ENCODE data around the gene TPGS1. TPM values are rescaled to one million over a fixed set of nuclear protein-coding genes. Genes with fewer than 3 reads are reported as not detected.
A peak's percentile ranks its signal among the peaks of the same experiment; 100 is the strongest.

TPGS1 gene
- total and polyA plus RNA-seq, 8 donors: 1.2 to 65.5 (median 25.0) TPM

- peak in 2 of 3 donors; percentile 28 to 30 for TF ChIP-seq POLR2AphosphoS5 (IDR thresholded peaks at IDR 0.05)
- TF ChIP-seq CTCF (IDR thresholded peaks at IDR 0.05): no peak
- no peak for TF ChIP-seq EP300 (IDR thresholded peaks at IDR 0.05)
- Histone ChIP-seq H3K4me3 (peak overlapping the region; percentile 97 to 100 (median 99)), H3K36me3 (peaks cover 6 to 15% (median 10%) of the 10 kb centered on the region in 4 donors), H3K9me3 (no peaks in the 10 kb centered on the region), H3K27ac (peak overlapping the region; percentile 92 to 99 (median 96)), H3K27me3 (peaks cover 0 to 17% (median 4%) of the 10 kb centered on the region in 3 donors), H3K4me1 (peaks cover 27 to 50% (median 41%) of the 10 kb centered on the region in 4 donors)
- peak; percentile 88 to 96 for DNase-seq
- intact Hi-C loops (cut with DNase I; ENCODE audit: low total_unique reads): no loop called here
- 0 to 2% (median 0%) methylated on average over 5 to 103 of the region's 103 CpGs for WGBS, 5 donors
Observed at GRCh38 chr19:531009-531752, 23.9 kb downstream of the TPGS1 start.

GRCh38 chr19:531753-532560 is 24.7 kb downstream of the TPGS1 start, which contains the start of gene CDC34:
Gene CDC34, plus strand, starts transcription at chr19:531760. Its CDS starts 172 bp downstream, at chr19:531932.
- DNase-seq: peak in 1 of 2 donors; percentile 61
- Histone ChIP-seq H3K27ac (peak within 1 kb of the TSS; percentile 92 to 99 (median 96)), H3K9me3 (no peaks in the 10 kb centered on the region), H3K27me3 (peaks cover 0 to 10% (median 4%) of the 10 kb centered on the region in 3 donors), H3K4me3 (peak within 1 kb of the TSS; percentile 97 to 100 (median 99)), H3K36me3 (peaks cover 13 to 22% (median 18%) of the 10 kb centered on the region in 4 donors), H3K4me1 (peaks cover 27 to 52% (median 41%) of the 10 kb centered on the region in 4 donors)
- intact Hi-C loops (cut with DNase I; ENCODE audit: low total_unique reads): no loop called here
- TF ChIP-seq EP300 (IDR thresholded peaks at IDR 0.05) (no peak), POLR2AphosphoS5 (IDR thresholded peaks at IDR 0.05) (peak in 1 of 3 donors; percentile 39)
- 0 to 2% (median 0%) methylated on average over 22 to 84 of the region's 84 CpGs for WGBS, 5 donors

- Histone ChIP-seq H3K9me3 (no peaks in the 10 kb centered on the region), H3K27ac (peak overlapping the region; percentile 89 to 99 (median 96)), H3K4me3 (peak overlapping the region; percentile 97 to 100 (median 99)), H3K36me3 (peaks cover 15 to 29% (median 24%) of the 10 kb centered on the region in 4 donors), H3K27me3 (peaks cover 0 to 6% (median 0%) of the 10 kb centered on the region in 3 donors), H3K4me1 (peaks cover 27 to 52% (median 41%) of the 10 kb centered on the region in 4 donors)
- 0% methylated on average over 28 to 47 of the region's 47 CpGs for WGBS, 5 donors
- TF ChIP-seq POLR2AphosphoS5 (IDR thresholded peaks at IDR 0.05) (no peak), POLR2A (IDR thresholded peaks at IDR 0.05) (no peak), EP300 (IDR thresholded peaks at IDR 0.05) (no peak), CTCF (IDR thresholded peaks at IDR 0.05) (peak in 3 of 7 experiments; percentile 27 to 43 (median 34))
- intact Hi-C loops (cut with DNase I; ENCODE audit: low total_unique reads): no loop called here
- DNase-seq: peak; percentile 84 to 85
Observed at GRCh38 chr19:532561-533363, 25.5 kb downstream of the TPGS1 start.

- no peak for TF ChIP-seq EP300 (IDR thresholded peaks at IDR 0.05)
- TF ChIP-seq POLR2AphosphoS5 (IDR thresholded peaks at IDR 0.05): no peak
- no peak for TF ChIP-seq POLR2A (IDR thresholded peaks at IDR 0.05)
- TF ChIP-seq CTCF (IDR thresholded peaks at IDR 0.05): no peak
- no peak for DNase-seq
- peak overlapping the region; percentile 97 to 100 (median 99) for H3K4me3 ChIP-seq
- peak overlapping the region; percentile 89 to 99 (median 96) for H3K27ac ChIP-seq
- peaks cover 22 to 36% (median 31%) of the 10 kb centered on the region in 4 donors for H3K36me3 ChIP-seq
- 31 to 47% (median 36%) methylated on average over 6 to 25 of the region's 25 CpGs for WGBS, 5 donors
- H3K9me3 ChIP-seq: no peaks in the 10 kb centered on the region
- intact Hi-C loops (cut with DNase I; ENCODE audit: low total_unique reads): no loop called here
- H3K27me3 ChIP-seq: peaks cover 0 to 3% (median 0%) of the 10 kb centered on the region in 3 donors
- H3K4me1 ChIP-seq: peaks cover 27 to 52% (median 41%) of the 10 kb centered on the region in 4 donors
Observed at GRCh38 chr19:533364-534058, 26.2 kb downstream of the TPGS1 start.
